ENCODE results near the gene ADORA3.
A peak's percentile ranks its signal among the peaks of the same experiment; 100 is the strongest.

ADORA3 gene

GRCh38 chr1:111507411-111508201, 4.2 kb upstream of the ADORA3 start:
- no peaks in the 10 kb centered on the region for H3K36me3 ChIP-seq (ENCODE audit: control insufficient read depth, insufficient read depth, low read length)
- H3K9me3 ChIP-seq (ENCODE audit: control insufficient read depth, low read length), result no peaks in the 10 kb centered on the region
- peaks cover 17% of the 10 kb centered on the region for H3K4me1 ChIP-seq (ENCODE audit: control insufficient read depth, insufficient read depth, low read length, poor library complexity, severe bottlenecking)
- WGBS, 2 experiments (ENCODE audit: insufficient coverage in 2 of 2), result 25 to 31% methylated on average over 10 to 13 of the region's 15 CpGs
- H3K4me3 ChIP-seq (ENCODE audit: extremely low read depth, insufficient read depth, low read length, poor library complexity, severe bottlenecking), result peak overlapping the region; percentile 26
- peak overlapping the region; percentile 90 for H3K27ac ChIP-seq (ENCODE audit: low read depth, low read length, severe bottlenecking)

- peaks cover 17% of the 10 kb centered on the region for H3K4me1 ChIP-seq (ENCODE audit: control insufficient read depth, insufficient read depth, low read length, poor library complexity, severe bottlenecking)
- WGBS, 2 experiments (ENCODE audit: insufficient coverage in 2 of 2), result 0% methylated on average over 1 of the region's 2 CpGs; no CpG with 5 or more reads in 1 of the 2 experiments
- no peaks in the 10 kb centered on the region for H3K36me3 ChIP-seq (ENCODE audit: control insufficient read depth, insufficient read depth, low read length)
- H3K4me3 ChIP-seq (ENCODE audit: extremely low read depth, insufficient read depth, low read length, poor library complexity, severe bottlenecking), result no peak overlapping the region
- no peaks in the 10 kb centered on the region for H3K9me3 ChIP-seq (ENCODE audit: control insufficient read depth, low read length)
- no peak overlapping the region for H3K27ac ChIP-seq (ENCODE audit: low read depth, low read length, severe bottlenecking)
Measured at GRCh38 chr1:111506561-111506960, 3.1 kb upstream of the ADORA3 start.

GRCh38 chr1:111505641-111506119, 2.2 kb upstream of the ADORA3 start:
- 88 to 90% methylated on average over 5 to 6 of the region's 6 CpGs for whole genome bisulfite sequencing, 2 experiments (ENCODE audit: insufficient coverage in 2 of 2)
- Histone ChIP-seq H3K4me1 (ENCODE audit: control insufficient read depth, insufficient read depth, low read length, poor library complexity, severe bottlenecking) (peaks cover 17% of the 10 kb centered on the region), H3K27ac (ENCODE audit: low read depth, low read length, severe bottlenecking) (no peak overlapping the region), H3K4me3 (ENCODE audit: extremely low read depth, insufficient read depth, low read length, poor library complexity, severe bottlenecking) (no peak overlapping the region), H3K9me3 (ENCODE audit: control insufficient read depth, low read length) (no peaks in the 10 kb centered on the region), H3K36me3 (ENCODE audit: control insufficient read depth, insufficient read depth, low read length) (no peaks in the 10 kb centered on the region)

- H3K4me3 ChIP-seq (ENCODE audit: extremely low read depth, insufficient read depth, low read length, poor library complexity, severe bottlenecking), result no peak overlapping the region
- H3K9me3 ChIP-seq (ENCODE audit: control insufficient read depth, low read length), result no peaks in the 10 kb centered on the region
- H3K36me3 ChIP-seq (ENCODE audit: control insufficient read depth, insufficient read depth, low read length), result no peaks in the 10 kb centered on the region
- H3K4me1 ChIP-seq (ENCODE audit: control insufficient read depth, insufficient read depth, low read length, poor library complexity, severe bottlenecking), result peaks cover 17% of the 10 kb centered on the region
- no peak overlapping the region for H3K27ac ChIP-seq (ENCODE audit: low read depth, low read length, severe bottlenecking)
- WGBS, 2 experiments (ENCODE audit: insufficient coverage in 2 of 2), result 67 to 78% methylated on average over 5 of the region's 6 CpGs
Measured at GRCh38 chr1:111504097-111504496, 664 bp upstream of the ADORA3 start.

GRCh38 chr1:111501645-111502044, 1.8 kb downstream of the ADORA3 start:
- H3K36me3 ChIP-seq (ENCODE audit: control insufficient read depth, insufficient read depth, low read length), result no peaks in the 10 kb centered on the region
- no peaks in the 10 kb centered on the region for H3K9me3 ChIP-seq (ENCODE audit: control insufficient read depth, low read length)
- H3K27ac ChIP-seq (ENCODE audit: low read depth, low read length, severe bottlenecking), result no peak overlapping the region
- H3K4me1 ChIP-seq (ENCODE audit: control insufficient read depth, insufficient read depth, low read length, poor library complexity, severe bottlenecking), result no peaks in the 10 kb centered on the region
- no peak overlapping the region for H3K4me3 ChIP-seq (ENCODE audit: extremely low read depth, insufficient read depth, low read length, poor library complexity, severe bottlenecking)
- 100% methylated on average over 2 of the region's 7 CpGs; no CpG with 5 or more reads in 1 of the 2 experiments for WGBS, 2 experiments (ENCODE audit: insufficient coverage in 2 of 2)

- Histone ChIP-seq H3K4me3 (ENCODE audit: extremely low read depth, insufficient read depth, low read length, poor library complexity, severe bottlenecking) (no peak overlapping the region), H3K9me3 (ENCODE audit: control insufficient read depth, low read length) (no peaks in the 10 kb centered on the region), H3K27ac (ENCODE audit: low read depth, low read length, severe bottlenecking) (no peak overlapping the region), H3K4me1 (ENCODE audit: control insufficient read depth, insufficient read depth, low read length, poor library complexity, severe bottlenecking) (no peaks in the 10 kb centered on the region), H3K36me3 (ENCODE audit: control insufficient read depth, insufficient read depth, low read length) (no peaks in the 10 kb centered on the region)
- WGBS, 2 experiments (ENCODE audit: insufficient coverage in 2 of 2), result 80% methylated on average over 1 of the region's 5 CpGs; no CpG with 5 or more reads in 1 of the 2 experiments
Measured at GRCh38 chr1:111499026-111499785, 4.2 kb downstream of the ADORA3 start.

- H3K9me3 ChIP-seq (ENCODE audit: control insufficient read depth, low read length), result no peaks in the 10 kb centered on the region
- 93 to 95% methylated on average over 4 to 5 of the region's 5 CpGs for WGBS, 2 experiments (ENCODE audit: insufficient coverage in 2 of 2)
- H3K4me3 ChIP-seq (ENCODE audit: extremely low read depth, insufficient read depth, low read length, poor library complexity, severe bottlenecking), result no peak overlapping the region
- no peak overlapping the region for H3K27ac ChIP-seq (ENCODE audit: low read depth, low read length, severe bottlenecking)
- no peaks in the 10 kb centered on the region for H3K36me3 ChIP-seq (ENCODE audit: control insufficient read depth, insufficient read depth, low read length)
- H3K4me1 ChIP-seq (ENCODE audit: control insufficient read depth, insufficient read depth, low read length, poor library complexity, severe bottlenecking), result no peaks in the 10 kb centered on the region
Measured at GRCh38 chr1:111497592-111497991, 5.8 kb downstream of the ADORA3 start.

GRCh38 chr1:111496398-111496797, 7.0 kb downstream of the ADORA3 start:
- H3K27ac ChIP-seq (ENCODE audit: low read depth, low read length, severe bottlenecking), result no peak overlapping the region
- H3K4me3 ChIP-seq (ENCODE audit: extremely low read depth, insufficient read depth, low read length, poor library complexity, severe bottlenecking), result no peak overlapping the region
- H3K9me3 ChIP-seq (ENCODE audit: control insufficient read depth, low read length), result no peaks in the 10 kb centered on the region
- H3K36me3 ChIP-seq (ENCODE audit: control insufficient read depth, insufficient read depth, low read length), result no peaks in the 10 kb centered on the region
- H3K4me1 ChIP-seq (ENCODE audit: control insufficient read depth, insufficient read depth, low read length, poor library complexity, severe bottlenecking), result no peaks in the 10 kb centered on the region
- 100% methylated on average over 3 of the region's 4 CpGs; no CpG with 5 or more reads in 1 of the 2 experiments for WGBS, 2 experiments (ENCODE audit: insufficient coverage in 2 of 2)

- H3K27ac ChIP-seq (ENCODE audit: low read depth, low read length, severe bottlenecking), result no peak overlapping the region
- no peaks in the 10 kb centered on the region for H3K9me3 ChIP-seq (ENCODE audit: control insufficient read depth, low read length)
- H3K4me1 ChIP-seq (ENCODE audit: control insufficient read depth, insufficient read depth, low read length, poor library complexity, severe bottlenecking), result no peaks in the 10 kb centered on the region
- H3K36me3 ChIP-seq (ENCODE audit: control insufficient read depth, insufficient read depth, low read length), result no peaks in the 10 kb centered on the region
- 85 to 96% methylated on average over 7 of the region's 7 CpGs for WGBS, 2 experiments (ENCODE audit: insufficient coverage in 2 of 2)
- no peak overlapping the region for H3K4me3 ChIP-seq (ENCODE audit: extremely low read depth, insufficient read depth, low read length, poor library complexity, severe bottlenecking)
Measured at GRCh38 chr1:111491070-111491469, 12.4 kb downstream of the ADORA3 start.

GRCh38 chr1:111490220-111490619, 13.2 kb downstream of the ADORA3 start:
- Histone ChIP-seq H3K4me1 (ENCODE audit: control insufficient read depth, insufficient read depth, low read length, poor library complexity, severe bottlenecking) (no peaks in the 10 kb centered on the region), H3K9me3 (ENCODE audit: control insufficient read depth, low read length) (no peaks in the 10 kb centered on the region), H3K27ac (ENCODE audit: low read depth, low read length, severe bottlenecking) (no peak overlapping the region), H3K36me3 (ENCODE audit: control insufficient read depth, insufficient read depth, low read length) (no peaks in the 10 kb centered on the region), H3K4me3 (ENCODE audit: extremely low read depth, insufficient read depth, low read length, poor library complexity, severe bottlenecking) (no peak overlapping the region)
- WGBS, 2 experiments (ENCODE audit: insufficient coverage in 2 of 2), result 92 to 100% methylated on average over 1 to 3 of the region's 4 CpGs

All from mesodermal cell (in vitro differentiated cells).